HFFc6 (cell line): ENCODE data around the gene PHOSPHO2. TPM values are rescaled to one million over a fixed set of nuclear protein-coding genes. Genes with fewer than 3 reads are reported as not detected.

Source experiments
- DNase-seq: peaks from one replicate; pipeline ENCODE4 v3.0.0-alpha.2; 2018
- H3K27ac Mint-ChIP-seq: 2 replicates; pipeline ENCODE4 v1.8.0; 2020; ENCODE audit warnings: mild to moderate bottlenecking, mixed read lengths
- H3K27me3 Mint-ChIP-seq: 2 replicates; pipeline ENCODE4 v1.8.0; 2021; ENCODE audit warnings: mild to moderate bottlenecking, moderate library complexity, mixed read lengths; ENCODE audit not compliant: insufficient read depth
- H3K36me3 Mint-ChIP-seq: 2 replicates; pipeline ENCODE4 v1.8.0; 2021; ENCODE audit warnings: low read depth, mixed read lengths
- H3K4me1 Mint-ChIP-seq: 2 replicates; pipeline ENCODE4 v1.8.0; 2020; ENCODE audit warnings: low read depth, mixed read lengths
- H3K4me3 Mint-ChIP-seq: 2 replicates; pipeline ENCODE4 v1.8.0; 2020; ENCODE audit warnings: mild to moderate bottlenecking, moderate library complexity, mixed read lengths
- H3K9me3 Mint-ChIP-seq: 2 replicates; pipeline ENCODE4 v1.8.0; 2020; ENCODE audit warnings: mild to moderate bottlenecking, mixed read lengths
- CTCF ChIP-seq: fragments of 200-600 bp; sonication (generic); IDR thresholded peaks from 2 replicates; pipeline ENCODE4 v1.5.0; 2021; ENCODE audit warnings: antibody characterized with exemption, mild to moderate bottlenecking
- total RNA-seq, 6 experiments: library from RNA; stranded (reverse); fragmentation: NEBNext Ultra II Directional; extraction: Animal tissue kit (Norgen Biotek cat#: 25700); gene quantifications; 2 replicates in 1 of 6; 3 replicates in 5 of 6; pipeline ENCODE4 v1.2.3, GENCODE V29; 2021

The PHOSPHO2 gene
- total RNA-seq, 6 experiments from 2014 or later = 1.6 to 2.6 (median 2.0) TPM

- H3K4me3 Mint-ChIP-seq = no peak overlapping the region
- DNase-seq = no peak
- H3K4me1 Mint-ChIP-seq = peaks cover 39% of the 10 kb centered on the region
- no peaks in the 10 kb centered on the region for H3K9me3 Mint-ChIP-seq
- TF ChIP-seq CTCF = no peak
- no peak overlapping the region for H3K27ac Mint-ChIP-seq
- no peaks in the 10 kb centered on the region; the same call in none of the 2 replicates for H3K27me3 Mint-ChIP-seq
- H3K36me3 Mint-ChIP-seq = no peaks in the 10 kb centered on the region
Measured at GRCh38 chr2:169716938-169717690, 22.8 kb downstream of the PHOSPHO2 start.

GRCh38 chr2:169717691-169718063, 23.4 kb downstream of the PHOSPHO2 start:
- Mint-ChIP-seq H3K36me3 (no peaks in the 10 kb centered on the region), H3K4me3 (no peak overlapping the region), H3K4me1 (peaks cover 39% of the 10 kb centered on the region), H3K27me3 (no peaks in the 10 kb centered on the region; the same call in none of the 2 replicates), H3K9me3 (no peaks in the 10 kb centered on the region), H3K27ac (no peak overlapping the region)
- DNase-seq = no peak
- no peak for TF ChIP-seq CTCF

GRCh38 chr2:169718930-169719504, 24.7 kb downstream of the PHOSPHO2 start:
- peaks cover 39% of the 10 kb centered on the region for H3K4me1 Mint-ChIP-seq
- DNase-seq = no peak
- no peaks in the 10 kb centered on the region for H3K9me3 Mint-ChIP-seq
- H3K27me3 Mint-ChIP-seq = peaks cover 3% of the 10 kb centered on the region
- TF ChIP-seq CTCF = no peak
- no peaks in the 10 kb centered on the region for H3K36me3 Mint-ChIP-seq
- no peak overlapping the region for H3K27ac Mint-ChIP-seq
- H3K4me3 Mint-ChIP-seq = no peak overlapping the region

GRCh38 chr2:169721016-169721415, 26.7 kb downstream of the PHOSPHO2 start:
- Mint-ChIP-seq H3K4me1 (peaks cover 21% of the 10 kb centered on the region), H3K27me3 (peaks cover 8% of the 10 kb centered on the region), H3K36me3 (no peaks in the 10 kb centered on the region), H3K27ac (no peak overlapping the region), H3K4me3 (no peak overlapping the region), H3K9me3 (no peaks in the 10 kb centered on the region)
- DNase-seq = no peak
- TF ChIP-seq CTCF = no peak

- no peak overlapping the region for H3K4me3 Mint-ChIP-seq
- no peak for DNase-seq
- no peaks in the 10 kb centered on the region for H3K4me1 Mint-ChIP-seq
- no peaks in the 10 kb centered on the region for H3K36me3 Mint-ChIP-seq
- H3K27me3 Mint-ChIP-seq = peaks cover 8% of the 10 kb centered on the region
- no peak for TF ChIP-seq CTCF
- H3K9me3 Mint-ChIP-seq = no peaks in the 10 kb centered on the region
- H3K27ac Mint-ChIP-seq = no peak overlapping the region
Measured at GRCh38 chr2:169727065-169727464, 32.8 kb downstream of the PHOSPHO2 start.
